ENCODE measurements around the gene DDX3X. TPM values are rescaled to one million over a fixed set of nuclear protein-coding genes. Genes with fewer than 3 reads are reported as not detected.
A peak's percentile ranks its signal among the peaks of the same experiment; 100 is the strongest.

Gene DDX3X
- total and polyA plus RNA-seq, 2 of the 4 experiments (the other 2 are of a cell fraction), result 64.8 to 229 TPM

- Histone ChIP-seq H3K4ac (ENCODE audit: low read depth, low read length) (peak overlapping the region; percentile 70), H3K14ac (replicated peaks; ENCODE audit: low read depth, low read length) (peak overlapping the region; percentile 51)
- BruUV-seq (replicated peaks), result no TSS peak
Observed at GRCh38 chrX:41301438-41301824, 32.5 kb upstream of the DDX3X start.

More at GRCh38 chrX:41301438-41301824, 32.5 kb upstream of the DDX3X start:
- Histone ChIP-seq H3K9me1 (ENCODE audit: insufficient read depth, low read length) (no peaks in the 10 kb centered on the region), H2AK9ac (replicated peaks; ENCODE audit: low read depth, low read length, poor library complexity) (peak overlapping the region; percentile 29), H3K9ac (ENCODE audit: low read depth, low read length) (no peak overlapping the region), H3K18ac (ENCODE audit: low read depth, low read length) (peak overlapping the region; percentile 67), H3K56ac (ENCODE audit: extremely low read depth, insufficient read depth, low read length) (no peak overlapping the region), H3K79me1 (ENCODE audit: low read depth in 1 of 2, low read length in 2 of 2) (no peaks in the 10 kb centered on the region), H2BK15ac (ENCODE audit: low read depth, low read length) (peak overlapping the region; percentile 56; the same call in 1 of the 3 replicates), H3K36me3 (ENCODE audit: control insufficient read depth, insufficient read depth, low read length) (no peaks in the 10 kb centered on the region), H3K23ac (ENCODE audit: low read depth, low read length) (no peak overlapping the region), H4K91ac (ENCODE audit: insufficient read depth, low read depth, low read length) (peak overlapping the region; percentile 38; the same call in 1 of the 2 replicates), H3K9me3 (ENCODE audit: control insufficient read depth, insufficient read depth, low read length) (no peaks in the 10 kb centered on the region), H3K27ac (ENCODE audit: insufficient read depth, low read length) (peak overlapping the region; percentile 72; the same call in 1 of the 2 replicates), H3K4me2 (ENCODE audit: low read depth, low read length) (0 out of 2 replicates have a peak overlapping the region, but pooled peaks have one; percentile 22), H4K8ac (ENCODE audit: low read depth in 2 of 2, low read length in 2 of 2) (peak overlapping the region; percentile 58 to 67; a peak in 3 of 4 replicates), H4K5ac (ENCODE audit: low read depth, low read length) (peak overlapping the region; percentile 40), H2AK5ac (ENCODE audit: low read depth, low read length) (peak overlapping the region; percentile 62), H2AFZ (replicated peaks; ENCODE audit: low read length, poor library complexity) (peak overlapping the region; percentile 19), H2BK5ac (ENCODE audit: low read depth, low read length, poor library complexity, severe bottlenecking) (peak overlapping the region; percentile 40), H2BK20ac (ENCODE audit: low read depth, low read length) (peak overlapping the region; percentile 77; the same call in 1 of the 2 replicates), H2BK120ac (ENCODE audit: low read depth, low read length) (peak overlapping the region; percentile 81), H3K4me3 (ENCODE audit: insufficient read depth, low read depth, low read length) (no peak overlapping the region), H4K20me1 (ENCODE audit: insufficient read depth, low read length) (no peaks in the 10 kb centered on the region), H3K4me1 (ENCODE audit: control insufficient read depth, insufficient read depth, low read length) (peaks cover 10% of the 10 kb centered on the region), H3K27me3 (ENCODE audit: control insufficient read depth, insufficient read depth, low read length) (peaks cover 6% of the 10 kb centered on the region; the same call in 1 of the 2 replicates)
- TF ChIP-seq POLR2A (IDR thresholded peaks at IDR 0.05; ENCODE audit: low read depth, low read length) (no peak), CTCF (conservative IDR thresholded peaks at IDR 0.05; ENCODE audit: low read depth, low read length) (no peak), CHD1 (IDR thresholded peaks at IDR 0.05; ENCODE audit: low read depth, low read length) (no peak), RAD21 (IDR thresholded peaks at IDR 0.05; ENCODE audit: low read length) (no peak), BHLHE40 (IDR thresholded peaks at IDR 0.05; ENCODE audit: low read depth, low read length) (no peak), MXI1 (IDR thresholded peaks at IDR 0.05; ENCODE audit: borderline replicate concordance, low read depth, low read length) (no peak), FOS (IDR thresholded peaks at IDR 0.05; ENCODE audit: low read depth, low read length) (no peak), NFE2L2 (IDR thresholded peaks at IDR 0.05; ENCODE audit: low read depth, low read length) (no peak), RCOR1 (IDR thresholded peaks at IDR 0.05; ENCODE audit: insufficient replicate concordance, low read length) (no peak), RFX5 (IDR thresholded peaks at IDR 0.05; ENCODE audit: low read depth, low read length) (no peak), SMC3 (IDR thresholded peaks at IDR 0.05; ENCODE audit: low read depth, low read length) (no peak), MAFK (IDR thresholded peaks at IDR 0.05; ENCODE audit: low read depth, low read length) (no peak), CEBPB (IDR thresholded peaks at IDR 0.05; ENCODE audit: low read depth, low read length) (no peak), MAZ (IDR thresholded peaks at IDR 0.05; ENCODE audit: borderline replicate concordance, low read depth, low read length) (no peak)
- TF ChIP-seq, protein P1, sequence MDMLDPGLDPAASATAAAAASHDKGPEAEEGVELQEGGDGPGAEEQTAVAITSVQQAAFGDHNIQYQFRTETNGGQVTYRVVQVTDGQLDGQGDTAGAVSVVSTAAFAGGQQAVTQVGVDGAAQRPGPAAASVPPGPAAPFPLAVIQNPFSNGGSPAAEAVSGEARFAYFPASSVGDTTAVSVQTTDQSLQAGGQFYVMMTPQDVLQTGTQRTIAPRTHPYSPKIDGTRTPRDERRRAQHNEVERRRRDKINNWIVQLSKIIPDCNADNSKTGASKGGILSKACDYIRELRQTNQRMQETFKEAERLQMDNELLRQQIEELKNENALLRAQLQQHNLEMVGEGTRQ (IDR thresholded peaks at IDR 0.05; ENCODE audit: low read depth, low read length), result no peak
- TF ChIP-seq, protein P2, sequence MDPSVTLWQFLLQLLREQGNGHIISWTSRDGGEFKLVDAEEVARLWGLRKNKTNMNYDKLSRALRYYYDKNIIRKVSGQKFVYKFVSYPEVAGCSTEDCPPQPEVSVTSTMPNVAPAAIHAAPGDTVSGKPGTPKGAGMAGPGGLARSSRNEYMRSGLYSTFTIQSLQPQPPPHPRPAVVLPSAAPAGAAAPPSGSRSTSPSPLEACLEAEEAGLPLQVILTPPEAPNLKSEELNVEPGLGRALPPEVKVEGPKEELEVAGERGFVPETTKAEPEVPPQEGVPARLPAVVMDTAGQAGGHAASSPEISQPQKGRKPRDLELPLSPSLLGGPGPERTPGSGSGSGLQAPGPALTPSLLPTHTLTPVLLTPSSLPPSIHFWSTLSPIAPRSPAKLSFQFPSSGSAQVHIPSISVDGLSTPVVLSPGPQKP (IDR thresholded peaks at IDR 0.05; ENCODE audit: borderline replicate concordance, low read depth, low read length), result no peak
- ChIA-PET CTCF (no interaction called here), POLR2A (ENCODE audit: unreplicated experiment) (no interaction called here)
- WGBS, 2 experiments (ENCODE audit: extremely low coverage in 2 of 2, insufficient read length in 1 of 2), result no CpG with 5 or more reads among the region's 2 CpGs
- intact Hi-C loops (cut with micrococcal nuclease) (no loop called here), in situ Hi-C loops (cut with MboI; ENCODE audit: low sequenced_read_pairs) (no loop called here), dilution Hi-C loops (cut with HindIII; ENCODE audit: low sequenced_read_pairs, unreplicated experiment) (no loop called here)
- ATAC-seq (ENCODE audit: low read depth), result no peak; the same call in 1 of the 2 replicates
- DNase-seq, result no peak

Measured in IMR-90 (cell line).